ENCODE data around the gene EGFL7.

EGFL7 gene

GRCh38 chr9:136659861-136660784 is 2.6 kb upstream of the EGFL7 start:
- DNase-seq (ENCODE audit: low read depth in 3 of 3), result no peak

DNA sequence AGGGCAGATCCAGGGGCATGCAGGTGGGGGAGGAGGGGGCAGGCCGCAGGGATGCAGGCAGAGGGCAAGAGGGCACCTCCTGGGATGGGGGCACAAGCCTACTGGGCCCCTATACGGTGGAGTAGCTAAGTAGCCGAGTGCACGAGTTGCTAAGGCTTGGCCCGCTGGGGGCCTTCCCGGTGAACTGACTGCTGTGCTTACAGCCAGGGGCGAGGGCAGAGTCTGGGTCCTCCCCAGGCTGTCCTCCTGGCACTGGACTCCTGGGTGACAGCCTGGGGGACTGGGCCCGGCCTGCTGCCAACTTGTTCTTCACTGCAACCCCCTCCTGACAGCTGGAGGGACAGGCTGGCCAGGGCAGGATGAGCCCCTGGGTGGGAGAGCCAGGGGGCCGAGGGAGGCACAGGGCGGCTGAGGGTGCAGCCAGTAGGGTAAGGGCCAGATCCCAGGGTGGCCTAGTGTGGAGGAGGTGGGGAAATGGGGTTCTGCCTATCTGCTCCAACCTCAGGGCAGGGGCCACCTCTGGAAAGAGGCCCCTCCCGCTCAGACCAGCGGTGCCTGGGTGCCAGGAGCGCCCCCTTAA is 1.7 kb upstream of the EGFL7 start:
- DNase-seq (ENCODE audit: low read depth in 3 of 3), result no peak

DNA sequence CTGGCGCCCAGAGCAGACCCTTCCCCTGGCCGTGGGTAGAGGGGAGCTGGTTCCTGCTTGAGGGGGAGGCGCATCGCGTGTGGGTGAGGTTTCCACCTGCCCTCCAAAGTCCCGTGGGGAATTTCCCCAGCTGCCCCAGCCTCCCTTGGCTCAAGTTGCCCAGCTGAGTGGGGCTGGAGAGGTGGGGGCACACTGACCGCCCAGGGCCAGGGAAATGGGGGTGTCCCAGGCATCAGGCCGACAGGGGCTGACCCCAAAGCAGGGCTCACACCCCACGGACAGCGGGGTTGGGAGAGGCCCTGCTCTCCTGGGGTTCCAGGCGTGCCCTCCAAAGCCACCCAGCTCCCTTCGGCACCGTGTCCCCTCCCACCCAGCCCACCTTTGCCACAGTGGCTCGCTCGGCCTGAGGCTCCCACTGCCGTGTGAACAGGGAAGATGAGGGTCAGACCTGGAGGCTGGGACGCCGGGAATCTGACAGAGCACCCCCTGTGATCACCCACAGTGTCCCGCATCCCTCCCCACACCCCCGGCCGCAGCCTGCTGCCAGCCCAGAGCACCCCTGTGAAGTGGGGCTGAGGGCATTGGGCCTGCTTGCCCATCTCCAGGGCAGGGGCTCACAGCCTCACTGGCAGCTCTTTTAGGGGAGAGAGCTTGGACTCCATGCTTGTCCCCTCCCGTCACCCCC is 933 bp upstream of the EGFL7 start:
- no peak for DNase-seq (ENCODE audit: low read depth in 3 of 3)

DNA sequence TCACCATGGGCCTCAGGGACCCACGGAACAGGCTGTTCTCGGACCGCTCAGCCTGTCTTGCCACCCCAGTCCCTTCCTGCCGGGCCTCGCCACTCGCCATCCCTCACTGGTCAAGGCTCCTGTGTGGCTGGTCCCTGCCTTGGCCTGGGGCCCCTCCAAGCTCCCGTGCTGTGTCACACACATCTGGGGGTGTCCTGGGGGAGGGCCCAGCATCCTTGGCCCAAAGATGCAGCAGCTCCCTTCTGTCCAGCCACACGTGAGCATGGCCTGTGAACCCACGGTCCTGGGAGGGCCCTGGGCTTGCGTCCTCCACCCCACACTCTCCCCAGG is 425 bp upstream of the EGFL7 start:
- no peak for DNase-seq (ENCODE audit: low read depth in 3 of 3)

DNA sequence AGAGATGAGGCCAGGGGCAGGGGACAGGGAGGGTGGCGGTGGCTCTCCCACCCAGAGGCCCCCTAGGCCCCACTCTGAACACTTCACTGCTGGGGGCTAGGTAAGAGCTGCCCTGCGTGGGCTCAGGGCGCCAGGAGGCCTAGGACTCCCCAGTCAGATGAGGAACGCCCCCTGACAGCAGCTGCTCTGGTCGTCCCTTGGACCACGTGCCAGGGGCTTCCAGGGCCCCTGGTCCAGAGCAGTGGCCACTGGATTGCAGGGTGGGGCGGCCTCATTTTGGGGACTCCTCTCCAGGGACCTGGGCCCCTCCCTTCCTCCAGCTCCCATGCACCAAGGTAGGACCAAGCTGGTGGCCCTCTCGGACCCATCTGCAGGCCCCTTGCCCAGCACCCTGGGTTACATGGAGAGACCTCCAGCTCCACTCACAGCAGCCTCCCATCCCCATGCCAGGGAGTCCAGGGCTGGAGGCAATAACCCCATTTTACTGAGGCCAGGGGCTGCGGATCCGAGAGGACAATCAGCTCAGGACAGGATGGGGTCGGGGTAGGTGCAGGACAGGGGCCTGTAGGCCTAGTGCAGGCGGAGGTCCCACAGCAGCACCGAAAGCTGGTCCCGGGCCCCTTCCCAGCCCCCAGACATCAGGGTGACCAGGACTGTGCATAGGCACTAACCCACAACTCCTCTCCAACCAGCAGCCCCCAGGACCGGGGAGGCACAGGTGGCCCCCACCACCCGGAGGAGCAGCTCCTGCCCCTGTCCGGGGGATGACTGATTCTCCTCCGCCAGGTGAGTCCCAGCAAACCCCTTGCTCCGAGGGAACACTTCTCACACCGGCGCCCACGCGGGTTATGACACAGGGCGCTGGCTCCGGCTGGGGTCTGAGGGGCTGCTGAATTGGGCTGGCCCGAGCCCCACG is 1.5 kb downstream of the EGFL7 start:
- DNase-seq (ENCODE audit: low read depth in 3 of 3), result no peak

DNA sequence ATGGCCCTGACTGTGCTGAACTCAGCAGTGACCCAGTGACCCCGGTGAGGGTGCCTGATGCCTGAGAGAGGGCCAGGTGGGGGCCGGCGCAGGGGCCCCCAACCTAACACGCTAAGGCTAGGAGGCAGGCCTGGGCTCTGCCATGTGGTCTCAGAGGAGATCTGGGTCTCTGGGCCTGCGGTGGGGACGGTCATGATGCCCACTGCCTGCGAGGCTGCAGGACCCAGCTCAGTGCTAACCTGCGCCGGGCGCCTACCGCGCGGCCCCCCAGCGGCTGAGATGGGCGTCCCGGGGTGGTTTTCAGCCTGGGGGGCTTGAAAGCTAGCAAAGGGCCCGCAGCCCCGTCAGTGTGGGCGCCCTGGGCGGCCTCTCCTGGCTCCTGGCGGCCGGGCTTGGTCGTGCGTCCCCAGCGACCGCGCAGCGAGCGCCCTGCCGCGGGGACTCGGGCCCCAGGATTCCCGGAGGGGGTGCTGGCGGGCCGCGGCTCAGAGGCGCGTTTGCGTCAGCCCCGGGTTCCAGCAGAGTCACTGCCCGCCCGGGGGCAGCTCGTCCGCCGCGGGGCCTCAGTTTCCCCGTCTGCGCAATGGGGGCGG is 2.5 kb downstream of the EGFL7 start:
- no peak for DNase-seq (ENCODE audit: low read depth in 3 of 3)

GRCh38 chr9:136665704-136666371 is 3.1 kb downstream of the EGFL7 start:
- no peak for DNase-seq (ENCODE audit: low read depth in 3 of 3)

GRCh38 chr9:136666372-136667213 is 3.9 kb downstream of the EGFL7 start:
- DNase-seq (ENCODE audit: low read depth in 3 of 3), result no peak

DNA sequence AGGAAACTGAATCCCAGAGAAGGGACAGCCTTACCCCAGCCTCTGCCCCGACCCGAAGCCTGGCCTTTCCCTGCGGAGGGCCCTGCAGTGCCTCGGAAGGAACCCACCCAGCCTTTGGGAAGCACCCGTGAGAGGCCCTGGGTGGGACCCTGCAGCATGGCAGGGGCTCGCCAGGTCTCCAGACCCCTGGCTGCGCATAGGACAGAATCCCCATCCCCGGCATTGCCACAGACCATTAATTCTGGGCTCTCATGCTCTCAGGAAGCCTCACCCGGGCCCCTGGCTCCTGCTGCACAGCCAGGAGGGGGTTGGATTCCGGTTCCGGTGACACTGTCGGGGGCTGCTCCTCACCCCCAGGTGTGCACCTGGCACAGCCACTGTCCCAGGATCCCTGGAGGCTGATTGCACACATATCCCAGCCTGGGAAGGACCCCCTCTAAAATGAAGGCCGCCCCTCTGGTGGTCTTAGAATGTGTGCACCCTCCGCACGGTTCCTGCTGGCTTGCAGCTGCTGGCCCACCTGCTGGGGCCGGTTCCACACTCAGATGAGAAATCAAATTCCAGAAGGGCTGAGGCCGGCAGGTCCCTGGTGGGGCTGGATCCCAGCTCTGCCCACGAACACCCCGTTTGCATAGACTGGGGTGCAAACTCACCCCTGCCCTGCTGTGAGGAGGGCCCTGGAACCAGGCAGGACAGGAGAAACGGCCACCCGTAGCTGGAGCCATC is 4.7 kb downstream of the EGFL7 start:
- DNase-seq (ENCODE audit: low read depth in 3 of 3), result no peak

- no peak for DNase-seq (ENCODE audit: low read depth in 3 of 3)
These were observed 5.4 kb downstream of the EGFL7 start for GRCh38 chr9:136667940-136668760.

DNA sequence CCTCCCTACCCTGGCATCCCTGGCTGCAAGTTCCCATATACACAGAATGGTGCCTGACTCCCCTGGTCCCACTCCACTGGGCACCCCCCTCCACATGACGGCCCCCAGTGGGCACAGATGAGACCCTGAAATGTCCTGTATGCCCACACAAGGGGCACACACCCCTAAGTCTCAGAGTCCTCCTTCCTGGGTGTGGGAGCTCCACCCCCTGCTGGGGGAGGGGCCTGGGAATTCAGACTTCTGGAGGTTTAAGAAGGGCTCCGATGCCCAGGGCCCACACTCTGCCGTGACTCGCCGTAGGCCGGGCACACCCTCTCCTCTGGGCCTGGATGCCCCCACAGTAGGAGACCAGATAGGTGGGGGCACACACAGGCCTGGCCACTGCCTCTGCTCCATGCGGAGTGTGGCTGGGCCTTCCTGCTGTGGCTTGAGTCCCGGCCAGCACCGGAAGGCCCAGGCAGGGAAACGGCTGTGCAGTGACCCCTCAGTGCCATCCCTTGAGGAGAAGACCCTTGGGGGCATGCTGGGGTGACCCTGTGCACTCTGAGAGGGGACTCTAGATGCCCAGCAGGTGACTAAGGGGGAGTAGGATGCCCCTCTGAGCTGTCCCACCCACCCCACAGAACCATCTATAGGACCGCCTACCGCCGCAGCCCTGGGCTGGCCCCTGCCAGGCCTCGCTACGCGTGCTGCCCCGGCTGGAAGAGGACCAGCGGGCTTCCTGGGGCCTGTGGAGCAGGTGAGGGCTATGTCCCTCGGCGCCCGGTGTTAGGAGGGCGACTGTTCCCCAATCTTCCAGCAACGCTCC is 6.5 kb downstream of the EGFL7 start:
- DNase-seq (ENCODE audit: low read depth in 3 of 3), result no peak

- no peak for DNase-seq (ENCODE audit: low read depth in 3 of 3)
These were observed 7.2 kb downstream of the EGFL7 start for GRCh38 chr9:136669791-136670464.

- DNase-seq (ENCODE audit: low read depth in 3 of 3), result no peak
These were observed 8.0 kb downstream of the EGFL7 start for GRCh38 chr9:136670576-136671253.

DNA sequence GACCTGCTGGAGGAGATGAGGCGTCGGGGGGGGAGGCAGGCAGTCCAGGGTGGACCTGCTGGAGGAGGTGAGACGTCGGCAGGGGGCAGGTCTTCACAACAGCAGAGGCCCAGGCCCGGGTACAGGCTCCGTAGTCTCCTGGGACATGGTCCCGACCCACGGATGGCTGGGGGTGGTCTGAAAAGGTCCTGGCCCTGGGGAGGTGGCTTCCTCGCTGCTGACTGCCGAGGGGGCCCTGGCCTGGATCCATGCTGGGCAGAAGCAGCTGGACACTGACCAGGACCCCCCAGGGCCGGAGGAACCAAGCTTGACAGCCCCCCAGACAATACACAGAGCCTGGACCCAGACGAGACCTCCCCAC is 8.5 kb downstream of the EGFL7 start:
- no peak for DNase-seq (ENCODE audit: low read depth in 3 of 3)

DNA sequence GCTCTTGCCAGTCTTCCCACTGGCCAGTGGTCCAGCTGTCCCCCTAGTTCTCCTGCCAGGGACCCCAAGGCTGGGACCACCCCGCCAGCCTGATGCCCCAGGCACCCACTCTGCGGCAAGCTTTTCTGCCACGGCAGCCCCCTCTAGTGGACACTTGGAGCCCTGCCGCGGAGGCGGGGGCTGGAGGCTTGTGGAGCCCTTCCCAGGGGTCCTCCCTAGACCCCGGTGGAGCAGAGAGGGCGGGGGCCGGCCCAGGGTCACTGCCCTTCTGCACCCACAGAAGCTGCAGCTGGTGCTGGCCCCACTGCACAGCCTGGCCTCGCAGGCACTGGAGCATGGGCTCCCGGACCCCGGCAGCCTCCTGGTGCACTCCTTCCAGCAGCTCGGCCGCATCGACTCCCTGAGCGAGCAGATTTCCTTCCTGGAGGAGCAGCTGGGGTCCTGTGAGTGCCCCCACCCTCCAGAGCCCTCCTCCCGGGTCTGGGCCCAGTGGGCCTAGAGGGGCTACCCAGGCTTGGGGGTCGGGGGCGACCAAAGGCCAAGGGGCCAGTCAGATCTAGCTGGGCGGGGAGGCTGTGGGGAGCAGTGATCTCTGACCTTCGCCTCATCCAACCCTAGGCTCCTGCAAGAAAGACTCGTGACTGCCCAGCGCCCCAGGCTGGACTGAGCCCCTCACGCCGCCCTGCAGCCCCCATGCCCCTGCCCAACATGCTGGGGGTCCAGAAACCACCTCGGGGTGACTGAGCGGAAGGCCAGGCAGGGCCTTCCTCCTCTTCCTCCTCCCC is 9.1 kb downstream of the EGFL7 start:
- DNase-seq (ENCODE audit: low read depth in 3 of 3), result no peak
